Measurements from ENCODE around the gene UNC93A. TPM values are rescaled to one million over a fixed set of nuclear protein-coding genes. Genes with fewer than 3 reads are reported as not detected.

Gene UNC93A
- total RNA-seq (2022; extraction: Qiagen RNA extraction) = not detected in 5 replicates

GRCh38 chr6:167290786-167291622, at the start of gene UNC93A:
Gene UNC93A (plus strand): TSS chr6:167291315. CDS start chr6:167291490, 175 bp downstream.

Other genes with a start within 250 kb of the UNC93A start
- 0.09 TPM in 1 of 5 replicates, not detected in the others for gene CCR6, start 168.2 kb upstream of the UNC93A start, total RNA-seq (2022; extraction: Qiagen RNA extraction)
- gene GPR31, start 133.3 kb upstream of the UNC93A start, total RNA-seq (2022; extraction: Qiagen RNA extraction) = not detected in 5 replicates
- gene TTLL2, start 33.8 kb downstream of the UNC93A start, total RNA-seq (2022; extraction: Qiagen RNA extraction) = not detected in 5 replicates